ENCODE data around the gene ADAMTS2.
"Not testable (repeated sequence)": the region's sequence is repeated elsewhere in the genome, so short reads cannot be mapped to it uniquely, and the experiment has no call there.

ADAMTS2 gene

DNA sequence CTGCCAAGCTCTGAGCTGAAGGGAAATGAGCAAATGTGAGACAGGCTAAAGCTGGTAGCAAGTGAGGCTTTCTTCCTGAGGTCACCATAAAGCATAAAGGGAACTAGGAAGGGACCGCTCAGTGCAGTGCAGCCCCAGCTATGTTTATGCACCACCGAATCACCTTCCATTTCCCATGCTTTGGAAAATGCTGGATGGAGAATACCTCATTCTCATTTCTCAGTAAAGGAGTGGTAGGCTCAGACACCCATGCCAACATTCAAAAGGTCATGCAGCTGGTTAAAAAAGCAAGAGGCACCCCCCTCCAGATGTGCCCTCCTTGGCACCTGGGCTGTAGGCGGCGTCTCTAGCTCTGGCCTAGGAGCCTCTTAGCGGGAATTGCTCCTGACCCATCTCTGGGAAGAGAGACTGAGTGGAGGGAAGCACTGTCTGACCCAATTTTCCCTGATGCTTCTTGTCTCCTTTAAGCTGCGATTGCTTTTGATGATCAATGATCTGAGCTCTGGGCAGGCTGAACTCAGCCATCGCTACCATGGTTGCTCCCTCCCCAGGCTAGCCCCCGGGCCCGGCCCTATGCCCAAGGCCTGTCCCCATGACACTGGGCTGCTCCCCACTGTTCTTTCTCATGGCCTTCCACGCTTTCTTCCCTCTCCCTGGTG lies 226.4 kb downstream of the ADAMTS2 start:
- DNase-seq, result no peak

DNA sequence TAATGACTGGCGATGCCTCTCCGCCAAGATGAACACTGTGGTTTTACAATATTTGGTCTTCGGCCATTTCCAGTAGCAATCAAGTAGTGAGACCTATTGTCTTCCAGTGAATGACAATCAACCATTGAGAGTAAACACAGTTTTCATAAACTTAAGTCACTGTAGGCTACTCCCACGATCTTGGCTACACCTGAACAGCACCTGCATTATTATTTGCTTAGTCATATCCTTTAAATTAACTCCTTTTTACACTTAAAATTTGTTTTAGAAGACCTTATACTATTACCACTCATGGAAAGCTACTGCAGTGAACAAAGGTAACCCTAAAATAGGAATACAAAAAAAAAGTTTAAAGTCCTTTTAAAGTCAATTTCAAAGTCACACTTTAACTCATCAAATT lies 226.9 kb downstream of the ADAMTS2 start:
- no peak for DNase-seq

DNA sequence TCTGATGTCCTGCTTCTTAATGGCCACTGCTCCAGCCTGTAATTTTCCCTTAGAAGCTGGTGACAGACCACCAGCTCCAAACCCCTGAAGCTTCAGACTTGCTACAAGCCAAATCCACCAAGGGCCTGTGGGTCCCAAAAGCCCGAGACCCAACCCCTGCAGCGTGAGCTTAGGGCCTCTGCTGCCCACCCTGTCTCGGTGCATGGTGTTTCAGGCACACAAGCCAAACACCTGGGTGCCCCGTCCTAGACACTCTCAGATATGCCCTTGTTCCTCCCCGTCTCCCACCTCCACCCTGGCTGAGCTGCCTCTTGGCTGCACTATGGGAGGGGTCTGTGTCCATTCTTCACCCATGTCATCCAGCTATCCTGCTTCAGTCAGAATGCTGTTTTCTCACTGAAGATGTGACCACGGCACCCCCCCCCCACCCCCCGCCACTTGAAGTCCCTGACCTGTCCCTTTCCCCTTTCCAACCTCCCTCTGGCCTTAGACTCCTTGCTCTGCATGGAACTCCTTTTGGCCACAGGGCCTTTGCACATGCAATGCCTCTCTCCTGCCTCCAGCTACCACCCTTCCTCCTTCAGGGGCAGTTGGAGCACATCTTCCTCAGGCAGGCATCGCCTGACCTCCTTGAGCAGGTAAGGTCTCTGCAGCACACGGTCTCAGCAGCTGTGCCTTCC lies 229.3 kb downstream of the ADAMTS2 start:
- DNase-seq, result no peak

DNA sequence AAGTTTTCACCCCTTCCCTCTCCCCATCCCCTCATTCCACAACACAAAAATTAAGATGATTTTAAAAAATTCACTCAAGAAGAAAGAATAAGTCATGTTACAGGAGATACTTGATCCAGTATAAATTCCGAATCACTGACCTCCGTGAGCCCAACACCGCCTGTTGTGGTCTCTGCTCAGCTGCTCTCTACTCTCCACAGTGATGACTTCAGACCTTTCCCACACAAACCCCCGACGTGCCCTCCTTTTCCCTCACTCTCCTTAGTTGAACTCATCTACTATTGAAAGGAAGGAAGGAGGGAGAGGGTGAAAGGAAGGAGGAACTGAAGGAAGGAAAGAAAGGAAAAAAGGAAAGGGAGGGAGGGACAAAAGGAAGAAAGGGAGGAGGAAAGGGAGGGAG lies 230.0 kb downstream of the ADAMTS2 start:
- DNase-seq, result no peak

DNA sequence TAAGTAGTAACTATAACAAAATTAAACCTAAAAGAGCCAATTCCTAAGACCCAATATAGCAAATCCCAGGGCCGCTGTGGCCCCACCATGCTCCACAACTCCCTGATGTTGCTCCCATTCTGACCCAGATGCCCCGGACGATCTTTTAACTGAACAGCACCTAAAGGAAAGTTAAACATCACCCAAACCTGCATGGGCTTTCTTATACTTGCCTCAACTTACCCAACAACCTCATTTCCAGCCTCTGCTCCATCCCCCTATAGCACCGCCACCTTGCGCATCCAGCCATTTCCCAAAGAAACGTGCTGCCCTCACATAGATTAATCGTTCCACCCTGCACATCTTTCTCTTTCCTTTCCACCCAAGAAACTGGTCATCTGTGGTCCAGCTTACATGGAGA lies 230.5 kb downstream of the ADAMTS2 start:
- no peak for DNase-seq

DNA sequence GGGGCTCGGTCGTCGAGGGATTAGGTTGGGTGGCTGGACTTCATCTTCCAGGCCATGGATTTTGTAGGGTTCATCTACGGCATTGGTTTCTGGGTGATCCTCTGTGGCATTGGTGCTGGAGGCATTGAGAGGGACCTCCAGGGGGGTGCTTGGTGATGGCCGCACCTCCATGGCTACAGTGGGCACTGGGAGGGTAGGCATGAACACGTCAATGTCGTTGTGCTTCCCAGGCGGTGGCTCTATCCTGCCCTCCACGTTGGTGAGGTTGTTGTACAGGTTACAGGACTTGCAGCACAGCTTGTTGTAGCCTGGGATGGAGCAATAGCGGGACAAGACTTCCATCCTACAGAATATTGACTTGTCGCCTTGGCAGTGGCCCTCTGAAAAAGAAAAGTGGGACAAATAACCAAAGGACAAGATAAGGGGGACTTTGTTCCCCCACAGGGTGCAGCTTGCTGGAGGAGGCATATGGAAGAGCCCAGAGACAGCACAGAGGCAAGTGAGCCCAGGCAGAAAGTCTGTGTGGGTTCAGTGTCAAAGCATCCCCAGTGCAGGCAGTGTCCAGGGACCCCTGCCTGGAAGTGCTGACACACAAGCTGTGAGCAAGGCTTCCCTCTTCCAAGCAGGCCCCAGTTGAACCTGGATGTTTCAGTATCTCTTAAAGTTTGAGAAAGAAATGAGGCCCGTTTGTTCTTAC lies 231.2 kb downstream of the ADAMTS2 start:
- no peak for DNase-seq

DNA sequence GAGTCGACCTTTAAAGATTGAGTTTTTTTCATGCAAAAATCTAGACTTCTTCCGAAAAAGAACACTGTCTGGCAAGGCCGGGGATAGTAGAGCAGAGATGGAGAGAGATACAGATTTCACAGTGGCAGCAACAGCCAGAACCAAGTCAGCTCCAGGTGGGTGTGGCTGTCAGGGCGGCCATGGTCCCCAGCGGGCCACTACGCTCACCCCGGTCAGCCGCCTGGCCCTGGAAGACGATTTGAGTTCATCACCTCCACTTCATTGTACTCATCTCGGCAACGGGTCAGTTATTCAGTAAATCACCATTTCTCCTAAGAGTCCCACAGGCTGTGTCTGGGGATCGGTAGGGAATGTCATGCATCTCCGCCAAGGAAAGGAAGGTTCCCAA lies 232.1 kb downstream of the ADAMTS2 start:
- no peak for DNase-seq

DNA sequence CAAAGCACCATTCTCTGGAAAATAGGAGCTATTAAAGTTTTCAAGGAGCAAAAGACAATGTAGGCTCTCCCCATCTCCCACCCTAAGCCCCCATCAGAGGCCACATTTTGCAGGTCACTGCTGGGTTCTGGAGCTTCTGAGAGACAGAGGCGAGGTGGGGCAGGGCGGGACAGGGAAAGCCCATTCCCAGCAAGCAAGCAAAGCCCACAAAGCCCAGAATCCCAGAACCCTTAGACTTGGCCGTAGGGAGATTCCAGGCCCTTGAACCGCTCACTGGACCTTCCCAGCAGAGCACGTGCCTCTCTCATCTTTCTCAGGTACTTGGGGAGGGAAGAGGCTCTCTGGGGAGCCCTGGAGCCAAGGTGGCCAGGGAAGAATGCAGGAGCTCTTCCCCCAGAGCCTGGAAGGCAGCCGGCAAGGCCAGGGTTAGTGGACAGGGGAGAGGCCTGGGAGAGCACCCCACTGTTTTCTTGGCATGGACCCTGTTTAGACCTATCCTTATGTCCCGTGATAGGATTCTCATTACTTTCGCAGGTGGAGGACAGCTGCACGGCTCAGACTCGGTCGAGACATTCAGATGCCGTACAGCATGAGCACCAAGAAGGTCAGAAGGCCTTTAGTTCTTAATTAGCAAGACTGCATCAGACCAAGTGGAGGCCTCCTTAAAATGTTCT lies 232.7 kb downstream of the ADAMTS2 start:
- DNase-seq, result no peak

DNA sequence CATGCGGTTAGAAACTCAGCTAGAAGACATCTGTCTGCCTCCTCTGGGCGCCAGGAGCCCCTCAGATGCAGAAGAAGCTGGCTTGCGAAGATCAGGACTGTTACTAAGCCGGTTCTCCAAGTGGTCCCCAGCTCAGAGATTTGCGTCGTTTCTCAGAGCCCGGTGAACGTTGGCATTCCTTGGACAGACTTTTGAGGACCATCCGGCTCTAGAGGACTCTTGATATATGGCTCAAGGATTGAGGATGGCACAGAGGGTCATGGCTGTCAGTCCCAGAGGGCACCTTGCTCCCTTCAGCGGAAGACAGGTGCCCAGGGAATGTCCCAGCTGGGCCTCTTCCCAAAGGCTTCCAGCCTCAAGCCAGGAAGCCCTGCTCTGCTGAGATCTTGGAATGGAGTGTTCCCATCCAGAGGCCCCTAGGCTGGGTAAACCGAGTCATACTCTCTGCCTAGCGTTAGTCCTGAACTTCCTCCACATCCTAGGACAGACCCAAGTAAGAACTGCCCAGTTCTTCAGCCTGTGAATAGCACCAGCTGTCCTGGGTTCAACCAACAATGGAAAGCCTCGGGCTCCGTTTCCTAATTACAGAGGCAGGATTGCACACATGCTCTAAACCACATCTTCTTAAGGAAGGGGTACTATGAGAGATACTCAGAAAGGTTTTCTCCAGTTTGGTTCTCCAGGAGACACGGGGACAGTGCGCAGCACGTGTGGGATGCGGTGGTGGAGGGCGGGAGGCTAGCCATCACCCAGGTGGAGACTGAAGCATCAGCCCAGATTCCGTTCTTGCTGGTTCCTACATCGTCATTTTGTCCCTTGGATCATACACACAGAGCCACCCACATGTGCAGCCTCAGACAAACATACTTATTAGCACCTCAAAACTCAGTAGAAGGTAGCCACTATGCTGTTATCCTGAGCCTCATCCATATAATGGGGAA lies 233.7 kb downstream of the ADAMTS2 start:
- no peak for DNase-seq

DNA sequence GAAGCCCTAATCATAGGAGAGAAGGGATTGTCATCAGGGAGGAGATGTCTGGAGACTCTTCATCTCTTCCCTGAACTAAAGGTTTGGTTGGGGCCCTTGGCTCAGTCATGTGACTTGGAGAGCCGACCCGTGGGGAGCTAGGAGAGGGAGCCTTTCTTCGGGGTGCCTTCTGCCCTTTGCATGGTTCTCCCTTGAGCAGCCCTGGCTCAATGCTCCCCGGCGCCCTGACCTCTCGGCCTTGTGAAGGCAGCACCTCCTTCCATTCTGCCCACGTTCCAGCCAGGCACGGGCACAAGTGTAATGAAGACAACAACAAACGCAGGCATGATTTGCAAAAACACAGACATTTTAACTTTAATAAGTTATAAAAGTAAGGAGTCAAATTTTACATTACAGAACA lies 234.7 kb downstream of the ADAMTS2 start:
- no peak for DNase-seq

DNA sequence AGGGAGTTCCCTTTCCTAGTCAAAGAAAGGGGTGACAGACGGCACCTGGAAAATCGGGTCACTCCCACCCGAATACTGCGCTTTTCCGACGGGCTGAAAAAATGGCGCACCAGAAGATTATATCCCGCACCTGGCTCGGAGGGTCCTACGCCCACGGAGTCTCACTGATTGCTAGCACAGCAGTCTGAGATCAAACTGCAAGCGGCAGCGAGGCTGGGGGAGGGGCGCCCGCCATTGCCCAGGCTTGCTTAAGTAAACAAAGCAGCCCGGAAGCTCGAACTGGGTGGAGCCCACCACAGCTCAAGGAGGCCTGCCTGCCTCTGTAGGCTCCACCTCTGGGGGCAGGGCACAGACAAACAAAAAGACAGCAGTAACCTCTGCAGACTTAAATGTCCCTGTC lies 244.0 kb downstream of the ADAMTS2 start:
- not testable (repeated sequence) for DNase-seq

DNA sequence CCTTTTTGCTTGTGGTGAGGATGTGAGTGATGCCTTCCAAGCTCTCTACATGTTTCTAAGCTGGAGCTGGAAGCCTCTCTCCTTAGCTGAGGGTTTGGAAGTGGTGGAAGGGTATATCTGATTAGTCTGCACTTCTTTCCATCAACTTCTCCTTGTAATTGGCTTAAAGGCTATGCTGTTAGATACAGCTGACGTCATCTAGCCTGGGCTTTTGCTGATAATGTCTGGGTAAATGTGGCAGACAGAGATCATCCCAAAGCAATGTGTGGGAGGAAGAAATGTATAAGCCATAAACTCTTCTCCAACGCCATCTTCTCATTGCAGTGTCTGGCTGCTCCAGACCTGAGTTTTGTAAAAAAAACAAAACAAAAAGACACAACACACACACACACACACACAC lies 255.8 kb downstream of the ADAMTS2 start:
- no peak for DNase-seq

DNA sequence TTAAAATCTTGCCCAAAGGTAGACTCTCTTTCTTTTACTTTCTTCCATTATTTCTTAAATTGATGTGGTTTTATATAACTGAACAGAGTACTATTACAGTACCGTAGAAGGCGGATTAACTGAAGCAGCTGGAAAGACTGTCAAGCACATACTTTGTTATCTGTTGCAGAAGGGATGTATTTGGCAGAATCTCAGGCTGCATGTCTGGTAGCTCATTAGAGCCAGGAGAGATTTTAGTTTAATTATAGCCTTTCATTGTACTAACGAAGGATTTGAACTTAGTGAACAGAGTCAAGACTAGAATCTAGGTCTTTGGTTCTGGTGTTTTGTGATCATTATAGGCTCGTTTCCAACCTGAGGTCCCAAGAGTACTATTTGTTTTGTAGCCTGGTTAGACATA lies 264.5 kb downstream of the ADAMTS2 start:
- DNase-seq, result no peak

DNA sequence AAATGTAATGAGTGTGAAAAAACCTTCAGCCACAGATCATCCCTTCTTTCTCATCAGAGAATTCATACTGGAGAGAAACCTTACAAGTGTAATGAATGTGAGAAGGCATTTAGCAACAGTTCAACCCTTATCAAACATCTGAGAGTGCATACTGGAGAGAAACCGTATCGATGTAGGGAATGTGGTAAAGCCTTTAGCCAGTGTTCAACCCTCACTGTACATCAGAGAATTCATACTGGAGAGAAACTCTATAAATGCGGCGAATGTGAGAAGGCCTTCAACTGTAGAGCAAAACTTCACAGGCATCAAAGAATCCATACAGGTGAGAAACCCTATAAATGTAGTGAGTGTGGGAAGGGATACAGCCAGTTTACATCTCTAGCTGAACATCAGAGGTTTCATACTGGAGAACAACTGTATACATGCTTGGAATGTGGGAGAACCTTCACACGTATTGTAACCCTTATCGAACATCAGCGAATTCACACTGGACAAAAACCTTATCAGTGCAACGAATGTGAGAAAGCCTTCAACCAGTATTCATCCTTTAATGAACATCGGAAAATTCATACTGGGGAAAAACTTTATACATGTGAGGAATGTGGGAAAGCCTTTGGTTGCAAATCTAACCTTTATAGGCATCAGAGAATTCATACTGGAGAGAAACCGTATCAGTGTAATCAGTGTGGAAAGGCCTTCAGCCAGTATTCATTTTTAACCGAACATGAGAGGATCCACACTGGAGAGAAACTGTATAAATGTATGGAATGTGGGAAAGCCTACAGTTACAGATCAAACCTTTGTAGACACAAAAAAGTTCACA lies 265.9 kb downstream of the ADAMTS2 start:
- DNase-seq, result no peak

DNA sequence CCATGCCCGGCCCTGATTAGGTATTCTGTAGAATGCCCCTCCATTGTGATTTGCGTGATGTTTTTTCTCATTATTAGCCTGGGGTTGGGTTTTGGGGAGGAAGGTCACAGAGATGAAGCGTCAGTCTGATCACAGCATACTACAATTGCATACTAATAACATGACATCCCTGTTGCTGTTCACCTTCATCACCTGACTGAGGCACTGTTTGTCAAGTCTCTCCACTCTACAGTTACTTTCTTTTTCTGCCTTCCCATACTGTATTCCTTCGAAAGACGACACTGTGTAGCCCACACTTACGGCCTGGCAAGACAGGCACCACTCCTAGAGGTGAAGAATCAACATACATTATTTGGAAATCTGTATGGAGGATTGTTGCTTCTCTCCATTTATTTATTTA lies 279.6 kb downstream of the ADAMTS2 start:
- no peak for DNase-seq

DNA sequence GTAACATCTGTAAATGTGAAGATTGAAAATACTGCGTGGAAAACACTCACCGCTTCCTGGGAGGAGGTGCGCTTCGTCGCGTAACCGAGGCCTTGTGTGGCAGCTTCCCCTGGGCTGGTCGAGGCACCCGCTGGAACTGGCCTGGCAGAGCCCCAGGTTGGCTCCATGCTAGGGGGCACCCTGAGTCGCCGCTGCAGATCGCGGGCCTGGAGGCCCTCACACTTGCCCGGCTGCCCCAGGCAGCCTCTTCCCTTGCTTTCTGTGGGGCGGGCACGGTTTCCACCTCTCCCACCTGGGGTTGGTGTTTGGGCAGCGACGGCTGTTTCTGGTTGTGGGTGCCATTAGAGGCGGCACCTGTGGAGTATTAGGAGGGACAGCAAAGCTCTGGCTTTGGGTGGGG lies 284.2 kb downstream of the ADAMTS2 start:
- DNase-seq, result no peak

Measured in KG1 (cell line).